Measurements from ENCODE around the gene MYH13. TPM values are rescaled to one million over a fixed set of nuclear protein-coding genes. Genes with fewer than 3 reads are reported as not detected.

The MYH13 gene
- total RNA-seq, 1 experiment from 2014 or later, result not detected

- DNase-seq (ENCODE audit: low spot score), result no peak
- in situ Hi-C loops (cut with HindIII; ENCODE audit: low sequenced_read_pairs), result no loop called here
Observed at GRCh38 chr17:10268005-10268404, 104.8 kb downstream of the MYH13 start.

DNA sequence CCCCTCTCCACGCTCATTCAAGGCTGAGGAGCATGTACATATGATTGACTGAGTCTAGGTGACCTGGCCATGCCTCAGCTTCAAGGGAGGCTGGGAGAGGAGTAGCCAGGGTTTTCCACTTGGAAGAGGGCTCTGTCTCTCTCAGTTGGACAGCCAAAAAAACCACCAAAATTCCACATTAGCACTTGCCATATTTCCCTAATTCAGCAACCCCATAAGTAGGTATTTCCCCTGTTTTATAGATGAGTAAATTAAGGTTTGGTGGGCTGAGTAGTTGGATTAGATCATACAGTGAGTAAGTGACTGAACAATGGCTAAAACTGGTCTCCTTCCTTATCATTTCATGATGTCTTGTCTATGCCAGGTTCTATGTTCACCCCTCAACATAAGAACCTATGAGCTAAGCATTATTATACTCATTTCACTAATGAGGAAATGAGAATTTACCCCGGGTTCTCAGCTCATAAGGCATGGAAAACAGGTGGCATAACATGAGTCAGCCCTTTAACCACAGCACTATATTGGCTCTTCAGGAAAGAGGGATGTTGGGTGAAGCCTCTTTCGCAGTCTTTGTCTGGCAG is 106.4 kb downstream of the MYH13 start:
- DNase-seq (ENCODE audit: low spot score), result no peak
- in situ Hi-C loops (cut with HindIII; ENCODE audit: low sequenced_read_pairs), result no loop called here

GRCh38 chr17:10265100-10265810 is 107.6 kb downstream of the MYH13 start:
- in situ Hi-C loops (cut with HindIII; ENCODE audit: low sequenced_read_pairs), result no loop called here

GRCh38 chr17:10264051-10264450 is 108.8 kb downstream of the MYH13 start:
- no peak for DNase-seq (ENCODE audit: low spot score)
- in situ Hi-C loops (cut with HindIII; ENCODE audit: low sequenced_read_pairs), result no loop called here

More at GRCh38 chr17:10265100-10265810, 107.6 kb downstream of the MYH13 start:
- no peak for DNase-seq (ENCODE audit: low spot score)

DNA sequence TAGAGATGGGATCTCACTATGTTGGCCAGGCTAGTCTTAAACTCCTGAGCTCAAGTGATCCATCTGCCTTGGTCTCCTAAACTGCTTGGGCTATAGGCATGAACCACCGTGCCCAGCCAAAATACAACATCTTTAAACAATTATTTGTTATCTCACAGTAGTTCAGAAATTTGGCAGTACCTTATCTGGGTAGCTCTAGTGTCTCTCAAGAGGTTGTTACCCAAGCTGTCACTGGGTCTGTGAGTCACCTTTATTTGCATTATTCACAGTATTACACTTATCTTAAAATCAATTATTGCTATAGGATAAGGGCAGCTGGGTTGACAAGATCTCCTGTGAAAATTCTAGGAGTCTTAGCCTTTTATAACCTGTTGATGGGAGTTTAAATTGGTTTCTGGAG is 110.4 kb downstream of the MYH13 start:
- in situ Hi-C loops (cut with HindIII; ENCODE audit: low sequenced_read_pairs), result no loop called here
- DNase-seq (ENCODE audit: low spot score), result no peak

DNA sequence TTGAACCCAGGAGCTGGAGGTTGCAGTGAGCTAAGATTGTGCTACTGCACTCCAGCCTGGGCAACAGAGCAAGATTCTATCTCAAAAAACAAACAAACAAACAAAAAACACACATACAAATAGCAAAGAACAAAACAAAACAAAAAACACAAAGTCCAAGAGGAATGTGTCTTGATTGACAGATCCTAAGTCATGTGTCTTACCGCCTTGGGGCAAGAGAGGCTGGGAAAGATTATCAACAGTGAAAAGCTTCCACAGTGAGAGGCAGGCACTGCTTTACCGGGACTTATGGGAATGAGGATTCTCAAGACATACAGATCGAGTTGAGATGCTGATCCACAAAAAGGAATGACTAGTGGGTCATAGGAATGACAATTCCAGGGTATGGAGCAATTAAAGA is 111.7 kb downstream of the MYH13 start:
- DNase-seq (ENCODE audit: low spot score), result no peak
- in situ Hi-C loops (cut with HindIII; ENCODE audit: low sequenced_read_pairs), result no loop called here

- no peak for DNase-seq (ENCODE audit: low spot score)
- in situ Hi-C loops (cut with HindIII; ENCODE audit: low sequenced_read_pairs), result no loop called here
Observed at GRCh38 chr17:10251212-10251948, 121.4 kb downstream of the MYH13 start.

Other genes with a start within 250 kb of the MYH13 start
- gene GAS7, start 174.4 kb downstream of the MYH13 start, total RNA-seq (2014; rRNA removed; shearing (Covaris generic)), result 12.6 and 14.3 TPM in 2 replicates
- gene MYH8, start 48.9 kb upstream of the MYH13 start, total RNA-seq (2014; rRNA removed; shearing (Covaris generic)), result not detected in 2 replicates
- not detected in 2 replicates for gene MYH4, start 96.6 kb upstream of the MYH13 start, total RNA-seq (2014; rRNA removed; shearing (Covaris generic))
- not detected in 2 replicates for gene MYH1, start 145.5 kb upstream of the MYH13 start, total RNA-seq (2014; rRNA removed; shearing (Covaris generic))
- gene MYH2, start 176.7 kb upstream of the MYH13 start, total RNA-seq (2014; rRNA removed; shearing (Covaris generic)), result not detected in 2 replicates

Data from G401 (cell line).